CD4-positive, alpha-beta memory T cell (primary cell): Measurements from ENCODE around the gene PDK2. TPM values are rescaled to one million over a fixed set of nuclear protein-coding genes. Genes with fewer than 3 reads are reported as not detected.

Experiments used
- CTCF ChIA-PET: fragments of 350-600 bp; sonication (Branson Sonifier 250); formaldehyde crosslinking; loops from one replicate; lab custom pipeline; 2021; ENCODE audit warnings: inconsistent platforms; ENCODE audit not compliant: partially characterized antibody; lab: Charles Lee
- POLR2A ChIA-PET: fragments of 350-600 bp; sonication (Branson Sonifier 250); formaldehyde crosslinking; loops from one replicate; lab custom pipeline; 2021; ENCODE audit not compliant: partially characterized antibody; lab: Charles Lee
- DNase-seq, 5 donors: peaks; one replicate each; pipeline versions ENCODE4 v3.0.0 to v3.0.0-alpha.2; 2020 to 2022; ENCODE audit warnings: mixed read lengths in 1 of 5
- H3K27ac ChIP-seq: one replicate; pipeline ENCODE4 v1.7.0; 2013; ENCODE audit warnings: low read depth, low read length
- H3K27me3 ChIP-seq: 2 replicates; pipeline ENCODE4 v1.7.0; 2013; ENCODE audit warnings: mild to moderate bottlenecking, low read length, moderate library complexity; ENCODE audit not compliant: insufficient read depth
- H3K36me3 ChIP-seq: 2 replicates; pipeline ENCODE4 v1.7.0; 2013; ENCODE audit warnings: mild to moderate bottlenecking, low read length, moderate library complexity; ENCODE audit not compliant: insufficient read depth
- H3K4me1 ChIP-seq: 2 replicates; pipeline ENCODE4 v1.7.0; 2013; ENCODE audit warnings: mild to moderate bottlenecking, low read length, moderate library complexity; ENCODE audit not compliant: insufficient read depth
- H3K4me3 ChIP-seq, 2 donors: one replicate each; pipeline ENCODE4 v1.7.0; 2013; ENCODE audit warnings: low read length in 2 of 2, mild to moderate bottlenecking in 1 of 2
- H3K9me3 ChIP-seq, 2 donors: one replicate each; pipeline ENCODE4 v1.7.0; 2013; ENCODE audit warnings: low read length in 2 of 2, control low read depth in 1 of 2; ENCODE audit not compliant: control insufficient read depth in 1 of 2
- H3K27ac Mint-ChIP-seq, 7 donors: one replicate each; pipeline ENCODE4 v1.8.0; 2020 to 2021; ENCODE audit warnings: mixed read lengths in 7 of 7, mild to moderate bottlenecking in 6 of 7, inconsistent platforms in 3 of 7, moderate library complexity in 3 of 7
- H3K27me3 Mint-ChIP-seq, 2 donors: one replicate each; pipeline ENCODE4 v1.8.0; 2020 to 2021; ENCODE audit warnings: mixed read lengths in 2 of 2
- H3K36me3 Mint-ChIP-seq, 2 donors: one replicate each; pipeline ENCODE4 v1.8.0; 2020 to 2021; ENCODE audit warnings: mixed read lengths in 2 of 2, inconsistent platforms in 1 of 2, mild to moderate bottlenecking in 1 of 2
- H3K4me1 Mint-ChIP-seq, 4 donors: one replicate each; pipeline ENCODE4 v1.8.0; 2020 to 2021; ENCODE audit warnings: mixed read lengths in 4 of 4, mild to moderate bottlenecking in 1 of 4
- H3K4me3 Mint-ChIP-seq, 8 donors: one replicate each; pipeline ENCODE4 v1.8.0; 2020 to 2021; ENCODE audit warnings: mixed read lengths in 8 of 8, mild to moderate bottlenecking in 7 of 8, moderate library complexity in 6 of 8, inconsistent platforms in 3 of 8
- H3K9me3 Mint-ChIP-seq, 8 donors: one replicate each; pipeline ENCODE4 v1.8.0; 2020 to 2021; ENCODE audit warnings: mixed read lengths in 8 of 8, mild to moderate bottlenecking in 5 of 8, inconsistent platforms in 3 of 8, moderate library complexity in 1 of 8
- intact Hi-C: fragments of 100-400 bp; cut with micrococcal nuclease; formaldehyde crosslinking; loops from one replicate; pipeline ENCODE4 v1.15.1; 2023
- polyA plus RNA-seq, 2 donors: library from polyadenylated mRNA; unstranded; fragments of 300-500 nt; fragmentation: Illumina TruSeq; gene quantifications; one replicate each; pipeline ENCODE4 v1.2.3, GENCODE V29; 2021
- total RNA-seq, 2 experiments: library from RNA; stranded (reverse); gene quantifications; one replicate each; pipeline ENCODE4 v1.2.3, GENCODE V29; 2021

Gene PDK2
- total and polyA plus RNA-seq, 4 experiments from 2014 or later = 34.5 to 40.6 (median 37.8) TPM

- DNase-seq = peak in 1 of 5 donors; percentile 35
- Histone ChIP-seq H3K4me3 (no peak overlapping the region), H3K36me3 (peaks cover 10% of the 10 kb centered on the region), H3K27ac (no peak overlapping the region), H3K9me3 (no peaks in the 10 kb centered on the region), H3K4me1 (no peaks in the 10 kb centered on the region), H3K27me3 (no peaks in the 10 kb centered on the region)
- ChIA-PET POLR2A (no interaction called here), CTCF (interaction anchor here (1.4 to 2.2 kb wide), 2 partner anchors 17 to 18 kb away, joined by 3 to 10 read pairs; no protein-coding TSS in a partner anchor)
- peaks cover 25 to 34% of the 10 kb centered on the region in 2 donors for H3K36me3 Mint-ChIP-seq
- no peaks in the 10 kb centered on the region for H3K9me3 Mint-ChIP-seq
- H3K4me3 Mint-ChIP-seq = no peak overlapping the region
- no peaks in the 10 kb centered on the region for H3K27me3 Mint-ChIP-seq
- no peaks in the 10 kb centered on the region for H3K4me1 Mint-ChIP-seq
- intact Hi-C loops = no loop called here
- H3K27ac Mint-ChIP-seq = no peak overlapping the region
Measured at GRCh38 chr17:50076591-50077235, 18.4 kb upstream of the PDK2 start.

GRCh38 chr17:50078430-50078829 is 16.7 kb upstream of the PDK2 start:
- CTCF ChIA-PET = interaction anchor here (1.3 to 2.2 kb wide), 4 partner anchors 9 to 51 kb away, joined by 3 to 11 read pairs (median 7); partner anchors contain the start of gene ITGA3
- Histone ChIP-seq H3K36me3 (peaks cover 10% of the 10 kb centered on the region), H3K4me1 (no peaks in the 10 kb centered on the region), H3K27me3 (no peaks in the 10 kb centered on the region), H3K27ac (no peak overlapping the region), H3K9me3 (no peaks in the 10 kb centered on the region), H3K4me3 (no peak overlapping the region)
- no peaks in the 10 kb centered on the region for H3K9me3 Mint-ChIP-seq
- intact Hi-C loops = no loop called here
- DNase-seq = no peak
- no peak overlapping the region for H3K27ac Mint-ChIP-seq
- POLR2A ChIA-PET = interaction anchor here (1.4 to 1.7 kb wide), 2 partner anchors 9 to 18 kb away, joined by 3 read pairs; no protein-coding TSS in a partner anchor
- H3K36me3 Mint-ChIP-seq = peaks cover 19 to 34% of the 10 kb centered on the region in 2 donors
- no peaks in the 10 kb centered on the region for H3K4me1 Mint-ChIP-seq
- no peak overlapping the region for H3K4me3 Mint-ChIP-seq
- no peaks in the 10 kb centered on the region for H3K27me3 Mint-ChIP-seq

- no peak overlapping the region for H3K27ac Mint-ChIP-seq
Measured at GRCh38 chr17:50079334-50080095, 15.6 kb upstream of the PDK2 start.

GRCh38 chr17:50080096-50080480 is 15.1 kb upstream of the PDK2 start:
- Histone ChIP-seq H3K4me1 (no peaks in the 10 kb centered on the region), H3K27me3 (no peaks in the 10 kb centered on the region), H3K36me3 (peaks cover 10% of the 10 kb centered on the region), H3K9me3 (no peaks in the 10 kb centered on the region), H3K27ac (no peak overlapping the region), H3K4me3 (no peak overlapping the region)
- Mint-ChIP-seq H3K9me3 (no peaks in the 10 kb centered on the region), H3K27ac (no peak overlapping the region), H3K36me3 (peaks cover 13 to 27% of the 10 kb centered on the region in 2 donors), H3K4me3 (no peak overlapping the region), H3K4me1 (no peaks in the 10 kb centered on the region), H3K27me3 (no peaks in the 10 kb centered on the region)
- ChIA-PET POLR2A (interaction anchor here (1.0 kb wide), 1 partner anchor 15 kb away, joined by 3 read pairs; the partner anchor contains the start of gene PDK2), CTCF (interaction anchor here (1.2 to 1.5 kb wide), 3 partner anchors 14 to 82 kb away, joined by 3 to 6 read pairs (median 5); no protein-coding TSS in a partner anchor)
- no peak for DNase-seq
- intact Hi-C loops = no loop called here

More at GRCh38 chr17:50079334-50080095, 15.6 kb upstream of the PDK2 start:
- H3K4me1 ChIP-seq = no peaks in the 10 kb centered on the region
- H3K27me3 Mint-ChIP-seq = no peaks in the 10 kb centered on the region
- intact Hi-C loops = no loop called here
- no peak overlapping the region for H3K4me3 Mint-ChIP-seq
- H3K36me3 Mint-ChIP-seq = peaks cover 17 to 30% of the 10 kb centered on the region in 2 donors
- CTCF ChIA-PET = interaction anchor here (1.2 to 1.5 kb wide), 6 partner anchors 8 to 81 kb away, joined by 3 to 11 read pairs (median 4); partner anchors contain the start of gene ITGA3
- no peaks in the 10 kb centered on the region for H3K9me3 Mint-ChIP-seq
- DNase-seq = peak in 1 of 5 donors; percentile 29
- H3K4me3 ChIP-seq = no peak overlapping the region
- POLR2A ChIA-PET = interaction anchor here (1.0 to 1.7 kb wide), 3 partner anchors 8 to 17 kb away, joined by 3 read pairs; partner anchors contain the start of gene PDK2
- no peaks in the 10 kb centered on the region for H3K9me3 ChIP-seq
- H3K27ac ChIP-seq = no peak overlapping the region
- H3K27me3 ChIP-seq = no peaks in the 10 kb centered on the region
- no peaks in the 10 kb centered on the region for H3K4me1 Mint-ChIP-seq
- peaks cover 10% of the 10 kb centered on the region for H3K36me3 ChIP-seq

GRCh38 chr17:50080827-50081226 is 14.3 kb upstream of the PDK2 start:
- H3K27ac Mint-ChIP-seq = peak overlapping the region in 2 of 7 donors; percentile 31 to 78
- Histone ChIP-seq H3K27me3 (no peaks in the 10 kb centered on the region), H3K4me3 (no peak overlapping the region), H3K9me3 (no peaks in the 10 kb centered on the region), H3K27ac (no peak overlapping the region), H3K4me1 (no peaks in the 10 kb centered on the region), H3K36me3 (peaks cover 10% of the 10 kb centered on the region)
- H3K4me3 Mint-ChIP-seq = no peak overlapping the region
- no peaks in the 10 kb centered on the region for H3K4me1 Mint-ChIP-seq
- intact Hi-C loops = no loop called here
- no peaks in the 10 kb centered on the region for H3K9me3 Mint-ChIP-seq
- ChIA-PET CTCF (interaction anchor here (1.2 to 1.7 kb wide), 3 partner anchors 50 to 83 kb away, joined by 3 to 5 read pairs (median 5); no protein-coding TSS in a partner anchor), POLR2A (no interaction called here)
- no peaks in the 10 kb centered on the region for H3K27me3 Mint-ChIP-seq
- DNase-seq = no peak
- H3K36me3 Mint-ChIP-seq = peaks cover 13 to 27% of the 10 kb centered on the region in 2 donors

- no peaks in the 10 kb centered on the region for H3K4me1 Mint-ChIP-seq
- H3K36me3 Mint-ChIP-seq = peaks cover 13 to 27% of the 10 kb centered on the region in 2 donors
- intact Hi-C loops = no loop called here
- peak in 1 of 5 donors; percentile 3 for DNase-seq
- ChIA-PET POLR2A (interaction anchor here (0.8 kb wide), 1 partner anchor 26 kb away, joined by 3 read pairs; the partner anchor contains the start of gene ITGA3), CTCF (interaction anchor here (0.8 to 1.7 kb wide), 5 partner anchors 12 to 84 kb away, joined by 3 to 5 read pairs (median 3); no protein-coding TSS in a partner anchor)
- no peaks in the 10 kb centered on the region for H3K9me3 Mint-ChIP-seq
- no peaks in the 10 kb centered on the region for H3K4me1 ChIP-seq
- no peak overlapping the region for H3K27ac ChIP-seq
- H3K27me3 ChIP-seq = no peaks in the 10 kb centered on the region
- no peaks in the 10 kb centered on the region for H3K27me3 Mint-ChIP-seq
- peaks cover 10% of the 10 kb centered on the region for H3K36me3 ChIP-seq
- no peaks in the 10 kb centered on the region for H3K9me3 ChIP-seq
- peak overlapping the region in 2 of 7 donors; percentile 62 to 75 for H3K27ac Mint-ChIP-seq
- H3K4me3 ChIP-seq = no peak overlapping the region
- H3K4me3 Mint-ChIP-seq = no peak overlapping the region
Measured at GRCh38 chr17:50081757-50082156, 13.4 kb upstream of the PDK2 start.
